H1 (cell line): ENCODE results near the gene UHRF1. TPM values are rescaled to one million over a fixed set of nuclear protein-coding genes. Genes with fewer than 3 reads are reported as not detected.

Experiments used
- CTCF ChIA-PET: fragments of 300-600 bp; sonication (Branson Sonifier 250); formaldehyde crosslinking; loops from one replicate; lab custom pipeline; 2021; ENCODE audit not compliant: partially characterized antibody; lab: Charles Lee
- POLR2A ChIA-PET: fragments of 300-600 bp; sonication (Branson Sonifier 250); formaldehyde crosslinking; loops from one replicate; lab custom pipeline; 2021; ENCODE audit warnings: inconsistent platforms; ENCODE audit not compliant: partially characterized antibody; lab: Charles Lee
- DNase-seq, 2 experiments: peaks; one replicate each; pipeline versions ENCODE4 v3.0.0 to v3.0.0-alpha.2; 2010 to 2022; ENCODE audit warnings: low spot score in 2 of 2, low read depth in 1 of 2, mixed read lengths in 1 of 2
- FAIRE-seq: peaks from 2 replicates; lab custom pipeline; 2011; peaks lifted over from hg19 to GRCh38; lab: Jason Lieb, UNC
- H2AFZ ChIP-seq: 2 replicates; pipeline ENCODE4 v1.8.1; 2012; ENCODE audit warnings: low read length, inconsistent platforms
- H2AK5ac ChIP-seq: 2 replicates; pipeline ENCODE4 v1.6.1; 2013; ENCODE audit warnings: low read depth, low read length
- H2BK120ac ChIP-seq: replicated peaks from 2 replicates; pipeline ENCODE3; 2013; ENCODE audit warnings: low read depth, low read length, inconsistent platforms
- H2BK12ac ChIP-seq: 2 replicates; pipeline ENCODE4 v1.6.1; 2013; ENCODE audit warnings: low read depth, low read length
- H2BK15ac ChIP-seq: 2 replicates; pipeline ENCODE4 v1.6.1; 2013; ENCODE audit warnings: low read length
- H2BK20ac ChIP-seq: 2 replicates; pipeline ENCODE4 v1.6.1; 2013; ENCODE audit warnings: low read length
- H2BK5ac ChIP-seq: 2 replicates; pipeline ENCODE4 v1.6.1; 2013; ENCODE audit warnings: low read depth, low read length
- H3K14ac ChIP-seq: 2 replicates; pipeline ENCODE4 v1.6.1; 2013; ENCODE audit warnings: inconsistent platforms; ENCODE audit not compliant: insufficient read length
- H3K18ac ChIP-seq: 2 replicates; pipeline ENCODE4 v1.6.1; 2013; ENCODE audit warnings: low read length; ENCODE audit errors: extremely low read depth
- H3K23ac ChIP-seq: 2 replicates; pipeline ENCODE4 v1.6.1; 2013; ENCODE audit warnings: inconsistent platforms; ENCODE audit not compliant: insufficient read length
- H3K23me2 ChIP-seq: 2 replicates; pipeline ENCODE4 v1.6.1; 2013; ENCODE audit warnings: low read depth, low read length
- H3K27ac ChIP-seq: 2 replicates; pipeline ENCODE4 v1.6.1; 2011; ENCODE audit warnings: low read depth, low read length, inconsistent platforms
- H3K27me3 ChIP-seq, 4 experiments: replicated peaks in 1 of 4; 1 replicate in 1 of 4; 2 replicates in 3 of 4; pipeline versions ENCODE4 v1.6.1 to v1.8.1; 2011 to 2013; ENCODE audit warnings: low read length in 3 of 4, mild to moderate bottlenecking in 3 of 4, inconsistent platforms in 2 of 4, mixed read lengths in 2 of 4, moderate library complexity in 1 of 4; ENCODE audit not compliant: control insufficient read depth in 3 of 4, insufficient read depth in 3 of 4; ENCODE audit errors: extremely low read depth in 1 of 4
- H3K36me3 ChIP-seq, 4 experiments: 2 replicates each; pipeline versions ENCODE4 v1.6.1 to v1.8.1; 2011 to 2013; ENCODE audit warnings: mild to moderate bottlenecking in 4 of 4, low read length in 3 of 4, moderate library complexity in 2 of 4, control low read depth in 1 of 4, inconsistent platforms in 1 of 4; ENCODE audit not compliant: insufficient read depth in 4 of 4, control insufficient read depth in 2 of 4
- H3K4ac ChIP-seq: replicated peaks from 2 replicates; pipeline ENCODE3; 2013; ENCODE audit warnings: low read length, low read depth, mixed read lengths, inconsistent platforms; ENCODE audit not compliant: insufficient read length
- H3K4me1 ChIP-seq, 4 experiments: replicated peaks in 1 of 4; 1 replicate in 1 of 4; 2 replicates in 3 of 4; pipeline versions ENCODE4 v1.6.1 to v1.8.1; 2011 to 2013; ENCODE audit warnings: low read length in 3 of 4, inconsistent platforms in 2 of 4, mixed read lengths in 1 of 4; ENCODE audit not compliant: insufficient read depth in 4 of 4, control insufficient read depth in 3 of 4
- H3K4me2 ChIP-seq, 2 experiments: 2 replicates each; pipeline versions ENCODE4 v1.6.1 to v1.8.1; 2011 to 2013; ENCODE audit warnings: low read depth in 2 of 2, low read length in 2 of 2, control low read depth in 1 of 2, inconsistent platforms in 1 of 2, mild to moderate bottlenecking in 1 of 2; ENCODE audit not compliant: insufficient read depth in 1 of 2
- H3K4me3 ChIP-seq, 4 experiments: fragments of 200-600, 300-600 bp in 1 of 4; sonication (generic), shearing (Covaris generic), sonication (Bioruptor Twin) in 1 of 4; 2 replicates each; pipeline versions ENCODE4 v1.5.1 to v1.8.1; 2011 to 2016; ENCODE audit warnings: low read length in 4 of 4, low read depth in 3 of 4, control low read depth in 2 of 4, inconsistent platforms in 2 of 4, mild to moderate bottlenecking in 2 of 4, mixed read lengths in 1 of 4, moderate library complexity in 1 of 4; ENCODE audit not compliant: insufficient read depth in 2 of 4; ENCODE audit errors: extremely low read depth in 1 of 4
- H3K56ac ChIP-seq: replicated peaks from 2 replicates; pipeline ENCODE3; 2013; ENCODE audit warnings: low read depth, mild to moderate bottlenecking, mixed read lengths, low read length, inconsistent platforms; ENCODE audit not compliant: insufficient read length
- H3K79me1 ChIP-seq: 2 replicates; pipeline ENCODE4 v1.6.1; 2013; ENCODE audit warnings: low read depth, low read length, control low read depth
- H3K79me2 ChIP-seq, 2 experiments: 2 replicates each; pipeline versions ENCODE4 v1.6.1 to v1.8.1; 2012 to 2013; ENCODE audit warnings: low read length in 2 of 2, mild to moderate bottlenecking in 2 of 2, inconsistent platforms in 1 of 2; ENCODE audit not compliant: insufficient read depth in 2 of 2, control insufficient read depth in 1 of 2
- H3K9ac ChIP-seq, 4 experiments: replicated peaks in 1 of 4; 1 replicate in 1 of 4; 2 replicates in 3 of 4; pipeline versions ENCODE4 v1.6.1 to v1.8.1; 2011 to 2013; ENCODE audit warnings: low read depth in 3 of 4, low read length in 3 of 4, control low read depth in 2 of 4, mild to moderate bottlenecking in 2 of 4, moderate library complexity in 2 of 4, inconsistent platforms in 1 of 4; ENCODE audit errors: extremely low read depth in 1 of 4
- H3K9me3 ChIP-seq, 2 experiments: 2 replicates each; pipeline versions ENCODE4 v1.6.1 to v1.8.1; 2012 to 2013; ENCODE audit warnings: mild to moderate bottlenecking in 2 of 2, moderate library complexity in 2 of 2, control low read depth in 1 of 2, inconsistent platforms in 1 of 2, low read depth in 1 of 2, low read length in 1 of 2, mixed read lengths in 1 of 2; ENCODE audit not compliant: insufficient read depth in 2 of 2
- H4K20me1 ChIP-seq, 2 experiments: replicated peaks in 1 of 2; 2 replicates each; pipeline versions ENCODE3 to v1.8.1; 2011 to 2013; ENCODE audit warnings: inconsistent platforms in 2 of 2, low read length in 2 of 2, mild to moderate bottlenecking in 1 of 2; ENCODE audit not compliant: insufficient read depth in 2 of 2, control insufficient read depth in 1 of 2
- H4K5ac ChIP-seq: 2 replicates; pipeline ENCODE4 v1.6.1; 2013; ENCODE audit warnings: low read length, low read depth, mixed read lengths, inconsistent platforms; ENCODE audit not compliant: insufficient read length
- H4K8ac ChIP-seq: 2 replicates; pipeline ENCODE4 v1.8.0; 2013; ENCODE audit warnings: mild to moderate bottlenecking, moderate library complexity, low read length, inconsistent platforms; ENCODE audit not compliant: insufficient read depth; ENCODE audit errors: extremely low read depth
- H4K91ac ChIP-seq: replicated peaks from 2 replicates; pipeline ENCODE3; 2013; ENCODE audit warnings: low read length, mixed read lengths, inconsistent platforms; ENCODE audit not compliant: insufficient read length
- JUND ChIP-seq: IDR thresholded peaks from 2 replicates; pipeline ENCODE4 v1.6.1; 2011; ENCODE audit warnings: mild to moderate bottlenecking, improper control_type of control experiment, low read length
- RAD21 ChIP-seq, 2 experiments: IDR thresholded peaks in 1 of 2; conservative IDR thresholded peaks in 1 of 2; 2 replicates each; pipeline ENCODE4 v1.6.1; 2011; ENCODE audit warnings: low read depth in 2 of 2, low read length in 2 of 2, improper control_type of control experiment in 1 of 2, inconsistent platforms in 1 of 2, mild to moderate bottlenecking in 1 of 2, moderate library complexity in 1 of 2
- WGBS, 2 experiments: shearing (Covaris generic) in 1 of 2; methylation state at CpG; one replicate each; pipeline versions ENCODE4 v1.1.6 to v1.1.7; 2013 to 2015; ENCODE audit warnings: low lambda C conversion rate in 2 of 2, mixed read lengths in 2 of 2, inconsistent platforms in 1 of 2, low coverage in 1 of 2, missing lambda C conversion rate in 1 of 2; ENCODE audit not compliant: insufficient replicate concordance in 2 of 2, insufficient coverage in 1 of 2, insufficient read length in 1 of 2; ENCODE audit errors: extremely low coverage in 1 of 2, missing lambda C conversion rate in 1 of 2; 5-methylcytosine and 5-hydroxymethylcytosine counted together
- polyA plus RNA-seq, 7 experiments: library from polyadenylated mRNA; depleted of rRNA in 3 of 7; stranded (reverse) in 5 of 7; unstranded in 2 of 7; fragments of >200 nt in 5 of 7; fragments of 200-250 nt in 2 of 7; gene quantifications; 1 replicate in 5 of 7; 2 replicates in 1 of 7; 4 replicates in 1 of 7; pipeline versions ENCODE4 v1.2.1 to v1.2.3, GENCODE V29; 2011 to 2013; ENCODE audit warnings: missing spikeins in 2 of 7, mixed read lengths in 2 of 7
- total RNA-seq: library from RNA; stranded (reverse); fragmentation: NEBNext Ultra II Directional; extraction: Animal tissue kit (Norgen Biotek cat#: 25700); gene quantifications from 2 replicates; pipeline ENCODE4 v1.2.1, GENCODE V29; 2021

UHRF1 gene
- total and polyA plus RNA-seq, 2 of the 8 experiments (the other 6 are each of a cell fraction or from before 2014, with no cell fraction given) = 14.7 to 65.8 TPM

GRCh38 chr19:4985551-4985991 is 76.3 kb downstream of the UHRF1 start:
- Histone ChIP-seq H3K27ac (no peak overlapping the region), H4K5ac (no peak overlapping the region), H3K9me3 (no peaks in the 10 kb centered on the region), H3K14ac (no peak overlapping the region), H2BK120ac (no peak overlapping the region), H3K79me1 (peaks cover 17% of the 10 kb centered on the region), H3K4me2 (no peak overlapping the region), H2AFZ (no peak overlapping the region), H4K20me1 (peaks cover 28 to 31% of the 10 kb centered on the region in 2 experiments), H2AK5ac (no peak overlapping the region), H3K23ac (no peak overlapping the region), H3K9ac (no peak overlapping the region), H4K8ac (peak overlapping the region; percentile 92; the same call in 1 of the 2 replicates), H4K91ac (no peak overlapping the region), H3K56ac (no peak overlapping the region), H2BK20ac (no peak overlapping the region), H3K27me3 (no peaks in the 10 kb centered on the region), H3K36me3 (no peaks in the 10 kb centered on the region), H3K79me2 (peaks cover 0 to 74% of the 10 kb centered on the region in 2 experiments; a peak in 2 of 4 replicates), H3K18ac (no peak overlapping the region), H2BK5ac (no peak overlapping the region), H3K4me3 (no peak overlapping the region), H3K4ac (no peak overlapping the region), H3K4me1 (peaks cover 0 to 7% (median 3%) of the 10 kb centered on the region in 4 experiments; a peak in 4 of 7 replicates), H2BK15ac (no peak overlapping the region), H2BK12ac (no peak overlapping the region), H3K23me2 (no peaks in the 10 kb centered on the region)
- TF ChIP-seq JUND = no peak
- TF ChIP-seq RAD21 (IDR thresholded peaks at IDR 0.05 in 1 of 2, conservative IDR thresholded peaks at IDR 0.05 in 1 of 2; ENCODE audit: low read depth in 2 of 2, low read length in 2 of 2) = no peak
- POLR2A ChIA-PET = interaction anchor here (2.5 kb wide), 1 partner anchor 14 kb away, joined by 6 read pairs; no protein-coding TSS in a partner anchor
- 93% methylated on average over 22 of the region's 22 CpGs; no CpG with 5 or more reads in 1 of the 2 experiments for WGBS, 2 experiments
- FAIRE-seq (no peak), DNase-seq (no peak)
- CTCF ChIA-PET = interaction anchor here (0.6 to 4.6 kb wide), 14 partner anchors 10 to 341 kb away, joined by 3 to 32 read pairs (median 4); no protein-coding TSS in a partner anchor
